Measurements from ENCODE around the gene PTGS1. TPM values are rescaled to one million over a fixed set of nuclear protein-coding genes. Genes with fewer than 3 reads are reported as not detected.

The PTGS1 gene
- total RNA-seq, 1 donor from 2014 or later = 2.6 TPM

DNA sequence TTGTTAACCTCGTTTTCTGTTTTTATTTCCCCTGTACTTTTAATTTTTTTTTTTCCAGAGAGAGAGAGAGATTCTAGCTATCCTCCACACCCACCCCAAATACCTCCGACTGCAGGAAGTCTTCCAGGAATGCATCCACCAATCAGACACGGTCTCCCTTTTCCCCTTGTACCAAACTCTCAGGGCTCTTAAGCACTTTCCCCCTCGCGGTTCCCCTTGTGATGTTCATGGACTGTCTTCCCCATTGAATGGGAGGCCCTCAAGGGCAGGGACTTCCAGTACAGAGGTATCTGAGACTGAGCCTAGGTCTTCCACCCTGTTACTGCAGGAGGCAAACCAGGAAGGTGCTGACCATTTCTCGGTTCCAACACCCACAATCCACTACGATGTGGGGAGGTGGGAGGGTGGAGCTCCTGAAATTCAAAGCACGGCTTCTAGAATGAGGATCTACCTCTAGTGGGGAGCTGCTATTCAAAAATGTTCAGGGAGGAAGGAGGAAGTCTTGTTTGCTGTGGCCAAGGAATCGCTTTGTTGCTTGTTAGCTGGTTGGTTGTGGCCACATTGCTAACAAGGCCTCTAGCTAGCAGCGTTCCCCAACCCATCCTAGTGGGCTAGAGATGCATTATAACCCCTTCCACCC, 37.5 kb upstream of the PTGS1 start:
- H3K9me3 ChIP-seq (ENCODE audit: control insufficient read depth in 3 of 3, low read length in 3 of 3) = no peaks in the 10 kb centered on the region
- no peak overlapping the region for H3K9ac ChIP-seq (ENCODE audit: low read depth in 1 of 3, low read length in 3 of 3)
- no peak overlapping the region for H3K27ac ChIP-seq (ENCODE audit: low read depth, low read length)
- no peak overlapping the region for H3K4me3 ChIP-seq (ENCODE audit: low read length in 3 of 3)
- H3K27me3 ChIP-seq (ENCODE audit: control insufficient read depth in 3 of 3, insufficient read depth in 3 of 3, low read length in 3 of 3) = peaks cover 0 to 5% (median 0%) of the 10 kb centered on the region in 3 donors
- peaks cover 11 to 30% (median 26%) of the 10 kb centered on the region in 3 donors for H3K4me1 ChIP-seq (ENCODE audit: control insufficient read depth in 3 of 3, insufficient read depth in 3 of 3, low read length in 3 of 3)
- H3K36me3 ChIP-seq (ENCODE audit: control insufficient read depth in 3 of 3, insufficient read depth in 3 of 3, low read length in 3 of 3) = no peaks in the 10 kb centered on the region

DNA sequence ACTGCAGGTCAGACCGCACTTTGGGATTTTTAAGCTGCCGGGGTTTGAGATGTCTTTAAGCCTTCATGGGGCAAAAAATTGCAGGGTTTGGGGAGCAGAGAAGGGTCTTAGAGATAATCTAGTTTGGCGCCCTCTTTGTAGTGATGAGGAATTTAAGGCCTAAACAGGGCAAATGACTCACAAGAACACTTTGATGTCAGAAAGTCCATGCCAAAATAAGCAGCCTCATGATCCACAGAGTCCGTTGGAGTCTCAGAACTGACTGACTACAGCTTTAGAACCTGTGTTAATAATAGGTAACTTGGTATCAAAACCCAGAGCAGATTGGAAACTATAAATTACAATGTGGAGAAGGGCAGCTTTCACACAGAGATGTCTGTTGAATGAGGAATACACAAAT, 35.9 kb upstream of the PTGS1 start:
- Histone ChIP-seq H3K9ac (ENCODE audit: low read depth in 1 of 3, low read length in 3 of 3) (no peak overlapping the region), H3K27me3 (ENCODE audit: control insufficient read depth in 3 of 3, insufficient read depth in 3 of 3, low read length in 3 of 3) (peaks cover 0 to 6% (median 5%) of the 10 kb centered on the region in 3 donors), H3K4me1 (ENCODE audit: control insufficient read depth in 3 of 3, insufficient read depth in 3 of 3, low read length in 3 of 3) (peaks cover 7 to 31% (median 22%) of the 10 kb centered on the region in 3 donors), H3K36me3 (ENCODE audit: control insufficient read depth in 3 of 3, insufficient read depth in 3 of 3, low read length in 3 of 3) (no peaks in the 10 kb centered on the region), H3K9me3 (ENCODE audit: control insufficient read depth in 3 of 3, low read length in 3 of 3) (no peaks in the 10 kb centered on the region), H3K27ac (ENCODE audit: low read depth, low read length) (no peak overlapping the region), H3K4me3 (ENCODE audit: low read length in 3 of 3) (no peak overlapping the region)

DNA sequence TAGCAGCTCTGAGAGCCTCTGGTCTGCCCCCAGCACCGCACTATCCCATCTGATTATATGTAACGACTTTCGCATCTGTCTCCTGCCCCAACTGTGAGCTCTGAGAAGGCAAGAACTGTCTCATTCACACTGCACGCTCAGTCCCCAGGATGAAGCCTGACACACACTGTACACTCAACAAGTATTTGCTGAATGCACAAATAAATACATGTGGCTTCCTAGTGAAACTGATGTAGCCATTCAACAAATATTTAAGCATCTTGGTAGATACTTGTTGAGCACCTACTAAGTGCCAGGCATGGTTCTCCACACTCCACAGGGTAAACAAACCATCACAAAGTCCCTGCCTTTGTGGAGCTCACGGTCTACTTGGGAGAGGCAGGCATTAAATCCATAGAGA, 34.6 kb upstream of the PTGS1 start:
- H3K4me1 ChIP-seq (ENCODE audit: control insufficient read depth in 3 of 3, insufficient read depth in 3 of 3, low read length in 3 of 3) = peaks cover 9 to 28% (median 21%) of the 10 kb centered on the region in 3 donors
- no peak overlapping the region for H3K27ac ChIP-seq (ENCODE audit: low read depth, low read length)
- H3K9me3 ChIP-seq (ENCODE audit: control insufficient read depth in 3 of 3, low read length in 3 of 3) = no peaks in the 10 kb centered on the region
- no peaks in the 10 kb centered on the region for H3K36me3 ChIP-seq (ENCODE audit: control insufficient read depth in 3 of 3, insufficient read depth in 3 of 3, low read length in 3 of 3)
- H3K27me3 ChIP-seq (ENCODE audit: control insufficient read depth in 3 of 3, insufficient read depth in 3 of 3, low read length in 3 of 3) = peaks cover 0 to 6% (median 5%) of the 10 kb centered on the region in 3 donors
- H3K9ac ChIP-seq (ENCODE audit: low read depth in 1 of 3, low read length in 3 of 3) = no peak overlapping the region
- H3K4me3 ChIP-seq (ENCODE audit: low read length in 3 of 3) = no peak overlapping the region

GRCh38 chr9:122336866-122337555, 33.8 kb upstream of the PTGS1 start:
- Histone ChIP-seq H3K27me3 (ENCODE audit: control insufficient read depth in 3 of 3, insufficient read depth in 3 of 3, low read length in 3 of 3) (peaks cover 0 to 6% (median 5%) of the 10 kb centered on the region in 3 donors), H3K9ac (ENCODE audit: low read depth in 1 of 3, low read length in 3 of 3) (no peak overlapping the region), H3K27ac (ENCODE audit: low read depth, low read length) (no peak overlapping the region), H3K4me3 (ENCODE audit: low read length in 3 of 3) (no peak overlapping the region), H3K36me3 (ENCODE audit: control insufficient read depth in 3 of 3, insufficient read depth in 3 of 3, low read length in 3 of 3) (no peaks in the 10 kb centered on the region), H3K4me1 (ENCODE audit: control insufficient read depth in 3 of 3, insufficient read depth in 3 of 3, low read length in 3 of 3) (peaks cover 9 to 28% (median 18%) of the 10 kb centered on the region in 3 donors), H3K9me3 (ENCODE audit: control insufficient read depth in 3 of 3, low read length in 3 of 3) (no peaks in the 10 kb centered on the region)

GRCh38 chr9:122337556-122337929, 33.3 kb upstream of the PTGS1 start:
- Histone ChIP-seq H3K36me3 (ENCODE audit: control insufficient read depth in 3 of 3, insufficient read depth in 3 of 3, low read length in 3 of 3) (no peaks in the 10 kb centered on the region), H3K4me3 (ENCODE audit: low read length in 3 of 3) (no peak overlapping the region), H3K4me1 (ENCODE audit: control insufficient read depth in 3 of 3, insufficient read depth in 3 of 3, low read length in 3 of 3) (peaks cover 7 to 25% (median 14%) of the 10 kb centered on the region in 3 donors), H3K27me3 (ENCODE audit: control insufficient read depth in 3 of 3, insufficient read depth in 3 of 3, low read length in 3 of 3) (peaks cover 0 to 6% (median 5%) of the 10 kb centered on the region in 3 donors), H3K9ac (ENCODE audit: low read depth in 1 of 3, low read length in 3 of 3) (no peak overlapping the region), H3K9me3 (ENCODE audit: control insufficient read depth in 3 of 3, low read length in 3 of 3) (no peaks in the 10 kb centered on the region), H3K27ac (ENCODE audit: low read depth, low read length) (no peak overlapping the region)

DNA sequence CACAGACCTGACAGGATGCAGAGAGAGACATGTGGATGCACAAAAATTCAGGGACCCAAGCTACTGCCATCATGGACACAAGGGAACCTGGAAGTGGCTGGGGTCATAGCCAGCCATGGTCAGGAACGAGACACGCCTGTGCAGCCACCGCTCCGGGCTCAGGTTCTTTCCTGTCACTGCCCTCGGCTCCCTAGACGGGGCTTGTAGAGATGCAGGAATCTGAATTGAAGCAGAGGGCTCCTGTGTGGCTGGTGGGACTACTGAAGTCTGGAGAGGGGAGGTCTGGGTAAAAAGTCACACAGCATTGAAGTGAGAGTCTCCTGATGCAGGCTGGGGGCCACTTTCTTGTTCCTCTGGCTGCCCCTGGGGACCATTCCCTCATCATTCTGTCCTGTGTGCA, 32.3 kb upstream of the PTGS1 start:
- peaks cover 0 to 6% (median 5%) of the 10 kb centered on the region in 3 donors for H3K27me3 ChIP-seq (ENCODE audit: control insufficient read depth in 3 of 3, insufficient read depth in 3 of 3, low read length in 3 of 3)
- peaks cover 4 to 16% (median 10%) of the 10 kb centered on the region in 3 donors for H3K4me1 ChIP-seq (ENCODE audit: control insufficient read depth in 3 of 3, insufficient read depth in 3 of 3, low read length in 3 of 3)
- no peak overlapping the region for H3K4me3 ChIP-seq (ENCODE audit: low read length in 3 of 3)
- H3K27ac ChIP-seq (ENCODE audit: low read depth, low read length) = no peak overlapping the region
- no peaks in the 10 kb centered on the region for H3K9me3 ChIP-seq (ENCODE audit: control insufficient read depth in 3 of 3, low read length in 3 of 3)
- no peak overlapping the region for H3K9ac ChIP-seq (ENCODE audit: low read depth in 1 of 3, low read length in 3 of 3)
- no peaks in the 10 kb centered on the region for H3K36me3 ChIP-seq (ENCODE audit: control insufficient read depth in 3 of 3, insufficient read depth in 3 of 3, low read length in 3 of 3)

GRCh38 chr9:122338994-122339393, 31.8 kb upstream of the PTGS1 start:
- Histone ChIP-seq H3K9ac (ENCODE audit: low read depth in 1 of 3, low read length in 3 of 3) (no peak overlapping the region), H3K4me1 (ENCODE audit: control insufficient read depth in 3 of 3, insufficient read depth in 3 of 3, low read length in 3 of 3) (peaks cover 4 to 15% (median 9%) of the 10 kb centered on the region in 3 donors), H3K9me3 (ENCODE audit: control insufficient read depth in 3 of 3, low read length in 3 of 3) (no peaks in the 10 kb centered on the region), H3K27ac (ENCODE audit: low read depth, low read length) (no peak overlapping the region), H3K27me3 (ENCODE audit: control insufficient read depth in 3 of 3, insufficient read depth in 3 of 3, low read length in 3 of 3) (peaks cover 0 to 6% (median 5%) of the 10 kb centered on the region in 3 donors), H3K4me3 (ENCODE audit: low read length in 3 of 3) (no peak overlapping the region), H3K36me3 (ENCODE audit: control insufficient read depth in 3 of 3, insufficient read depth in 3 of 3, low read length in 3 of 3) (no peaks in the 10 kb centered on the region)

DNA sequence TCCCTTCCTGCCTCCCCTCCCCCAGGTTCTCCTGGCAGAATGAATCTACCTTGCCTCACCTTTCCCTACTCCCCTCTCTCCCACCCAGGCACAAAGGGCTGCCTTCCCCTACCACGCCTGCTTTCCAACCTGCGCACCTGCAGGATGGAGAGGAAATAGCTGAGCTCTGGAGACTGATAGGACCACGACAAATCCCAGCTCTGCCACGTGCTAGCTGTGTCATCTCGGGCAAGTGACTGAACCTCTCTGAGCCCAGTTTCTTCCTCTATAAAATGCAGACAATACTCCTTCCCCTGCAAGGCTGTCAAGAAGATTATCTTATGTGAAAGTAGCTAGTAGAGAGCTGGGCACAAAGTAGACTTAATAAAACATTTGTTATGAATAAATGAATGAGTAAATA, 31.2 kb upstream of the PTGS1 start:
- no peak overlapping the region for H3K4me3 ChIP-seq (ENCODE audit: low read length in 3 of 3)
- no peak overlapping the region for H3K9ac ChIP-seq (ENCODE audit: low read depth in 1 of 3, low read length in 3 of 3)
- H3K27me3 ChIP-seq (ENCODE audit: control insufficient read depth in 3 of 3, insufficient read depth in 3 of 3, low read length in 3 of 3) = peaks cover 0 to 6% (median 5%) of the 10 kb centered on the region in 3 donors
- no peak overlapping the region for H3K27ac ChIP-seq (ENCODE audit: low read depth, low read length)
- H3K9me3 ChIP-seq (ENCODE audit: control insufficient read depth in 3 of 3, low read length in 3 of 3) = no peaks in the 10 kb centered on the region
- no peaks in the 10 kb centered on the region for H3K36me3 ChIP-seq (ENCODE audit: control insufficient read depth in 3 of 3, insufficient read depth in 3 of 3, low read length in 3 of 3)
- peaks cover 3 to 15% (median 4%) of the 10 kb centered on the region in 3 donors for H3K4me1 ChIP-seq (ENCODE audit: control insufficient read depth in 3 of 3, insufficient read depth in 3 of 3, low read length in 3 of 3)

DNA sequence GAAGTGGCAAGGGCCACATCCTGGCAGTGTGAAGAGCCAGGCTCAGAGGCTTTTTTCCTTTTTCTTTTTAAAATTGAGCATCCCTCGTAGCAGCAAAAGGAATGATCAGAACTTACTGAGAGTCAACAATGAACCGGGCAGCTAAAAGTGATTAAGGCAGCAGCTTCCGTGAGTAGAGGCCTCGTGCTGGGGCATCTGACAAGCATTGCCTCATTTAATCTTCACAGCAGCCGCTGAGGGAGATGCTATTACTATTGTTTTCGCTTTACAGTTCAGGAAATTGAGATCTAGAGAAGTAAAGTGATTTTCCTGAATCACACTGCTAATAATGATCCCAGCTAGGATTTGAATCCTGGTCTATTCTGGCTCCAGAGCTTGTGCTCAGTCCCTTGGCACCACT, 30.7 kb upstream of the PTGS1 start:
- H3K36me3 ChIP-seq (ENCODE audit: control insufficient read depth in 3 of 3, insufficient read depth in 3 of 3, low read length in 3 of 3) = no peaks in the 10 kb centered on the region

DNA sequence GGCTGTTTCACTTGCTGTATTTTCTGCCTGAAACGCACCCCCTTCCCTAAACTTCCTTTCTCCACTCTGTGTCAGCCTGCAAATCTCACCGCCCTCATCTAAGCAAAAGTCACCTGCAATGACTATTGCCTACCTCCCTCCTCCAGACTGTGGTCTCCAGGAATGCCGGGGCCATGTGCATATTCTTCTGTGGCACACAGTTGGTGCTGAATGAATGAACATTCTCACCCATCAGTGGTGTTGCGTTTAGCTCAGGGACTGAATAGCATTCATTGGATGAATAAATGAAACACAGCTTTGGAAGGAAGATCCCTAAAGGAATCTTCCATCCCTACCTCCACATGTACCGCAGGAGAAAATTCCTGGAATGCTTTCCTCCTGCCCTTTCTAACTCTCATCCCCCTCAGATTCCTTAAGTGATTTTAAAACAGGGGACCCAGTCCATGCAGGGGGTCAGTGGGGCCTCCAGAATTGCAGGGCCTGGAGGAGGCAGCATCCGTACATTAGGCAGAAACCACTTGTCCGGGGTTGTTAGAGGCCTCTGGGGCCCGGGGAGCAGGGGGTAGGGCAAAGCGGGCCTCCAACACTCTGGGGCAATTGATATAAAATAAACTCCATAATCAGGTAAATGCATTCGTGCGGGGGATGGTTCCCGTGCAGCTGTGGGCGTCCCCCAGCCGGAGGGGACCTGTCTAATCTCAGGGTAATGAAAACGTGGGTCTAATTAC, 28.3 kb upstream of the PTGS1 start:
- Histone ChIP-seq H3K4me3 (ENCODE audit: low read length in 3 of 3) (no peak overlapping the region), H3K27ac (ENCODE audit: low read depth, low read length) (no peak overlapping the region), H3K9me3 (ENCODE audit: control insufficient read depth in 3 of 3, low read length in 3 of 3) (no peaks in the 10 kb centered on the region), H3K9ac (ENCODE audit: low read depth in 1 of 3, low read length in 3 of 3) (no peak overlapping the region), H3K36me3 (ENCODE audit: control insufficient read depth in 3 of 3, insufficient read depth in 3 of 3, low read length in 3 of 3) (no peaks in the 10 kb centered on the region), H3K27me3 (ENCODE audit: control insufficient read depth in 3 of 3, insufficient read depth in 3 of 3, low read length in 3 of 3) (peaks cover 0 to 6% (median 0%) of the 10 kb centered on the region in 3 donors), H3K4me1 (ENCODE audit: control insufficient read depth in 3 of 3, insufficient read depth in 3 of 3, low read length in 3 of 3) (peaks cover 9 to 22% (median 11%) of the 10 kb centered on the region in 3 donors)

More for the DNA sequence above, 30.7 kb upstream of the PTGS1 start:
- peaks cover 0 to 6% (median 5%) of the 10 kb centered on the region in 3 donors for H3K27me3 ChIP-seq (ENCODE audit: control insufficient read depth in 3 of 3, insufficient read depth in 3 of 3, low read length in 3 of 3)
- no peak overlapping the region for H3K9ac ChIP-seq (ENCODE audit: low read depth in 1 of 3, low read length in 3 of 3)
- no peaks in the 10 kb centered on the region for H3K9me3 ChIP-seq (ENCODE audit: control insufficient read depth in 3 of 3, low read length in 3 of 3)
- peaks cover 3 to 15% (median 4%) of the 10 kb centered on the region in 3 donors for H3K4me1 ChIP-seq (ENCODE audit: control insufficient read depth in 3 of 3, insufficient read depth in 3 of 3, low read length in 3 of 3)
- H3K27ac ChIP-seq (ENCODE audit: low read depth, low read length) = no peak overlapping the region
- no peak overlapping the region for H3K4me3 ChIP-seq (ENCODE audit: low read length in 3 of 3)
